Measurements from ENCODE around the gene ETFB.
A peak's percentile ranks its signal among the peaks of the same experiment; 100 is the strongest.

The ETFB gene

DNA sequence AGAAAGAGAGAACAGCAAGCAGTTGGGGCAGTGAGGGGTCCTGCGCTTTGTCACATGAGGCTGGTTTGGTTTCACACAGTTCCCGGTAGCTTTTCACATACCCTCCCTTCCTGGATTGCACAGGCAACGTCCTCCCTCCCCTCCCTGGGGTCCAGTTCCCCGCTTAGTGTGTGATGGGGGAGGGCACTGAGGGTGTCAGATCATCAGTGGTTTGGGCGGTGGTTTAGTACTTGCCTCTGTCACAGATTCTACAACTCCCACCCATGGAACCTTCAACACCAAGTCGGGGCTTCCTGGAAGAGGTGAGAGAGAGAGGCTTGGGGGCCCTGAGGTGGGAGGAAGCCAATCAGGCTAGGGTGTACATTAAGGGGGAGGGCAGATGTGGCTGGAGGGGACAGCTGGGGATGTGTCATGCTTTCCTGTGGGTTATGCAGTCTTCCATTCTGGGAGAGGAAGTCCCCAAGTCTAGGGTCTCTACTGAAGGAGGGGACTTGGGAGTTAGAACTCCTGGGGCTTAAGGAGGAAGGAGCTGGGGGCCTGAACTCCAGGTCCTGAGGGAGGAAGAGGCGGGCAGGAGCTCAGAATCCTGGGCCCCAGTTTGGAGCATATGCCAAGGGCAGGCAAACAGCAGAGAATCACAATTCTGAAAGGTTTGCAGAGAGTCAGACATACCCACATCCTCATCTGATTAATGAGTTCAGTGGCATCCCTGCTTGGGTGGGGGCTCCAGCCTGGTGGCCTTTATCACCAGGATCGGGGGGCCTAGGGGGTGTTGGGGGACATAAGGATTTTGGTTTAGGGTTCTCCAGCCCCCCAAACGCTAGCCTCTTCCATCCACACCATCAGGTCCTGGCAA, 6.7 kb upstream of the ETFB start, which contains the start of gene NKG7:
Gene NKG7 (minus strand): TSS at position 6 of the 856 bp plus-strand sequence. CDS start 119 bp downstream, outside the sequence.
- no peak for DNase-seq

DNA sequence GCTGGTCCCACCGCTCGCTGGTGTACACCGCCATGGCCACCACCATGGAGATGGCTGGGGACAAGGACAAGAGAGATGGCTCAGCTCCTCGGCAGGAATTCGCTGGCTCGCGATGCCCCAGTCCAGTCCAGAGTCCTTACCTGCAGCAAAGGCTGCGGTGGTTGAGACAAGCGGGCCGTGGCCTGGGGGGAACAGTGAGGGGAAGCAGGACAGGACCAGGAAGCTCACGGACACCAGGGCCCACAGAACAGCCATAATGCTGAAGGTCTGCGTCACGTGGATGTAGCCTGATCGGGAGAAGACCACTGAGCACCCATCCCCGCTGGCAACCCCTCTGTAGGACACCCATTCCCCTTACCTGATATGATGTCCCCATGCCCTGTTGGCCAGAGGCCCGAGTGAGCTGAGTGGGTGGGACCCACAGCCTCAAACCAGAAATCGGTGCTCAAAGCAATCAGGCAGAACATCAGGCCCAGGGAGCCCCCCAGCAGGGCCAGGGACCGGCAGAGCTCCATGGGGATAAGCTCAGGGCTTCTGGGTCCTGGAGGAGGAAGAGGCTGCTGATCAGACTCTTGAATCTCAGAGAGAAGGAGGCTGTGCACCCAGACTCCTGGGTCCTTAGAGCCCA, 5.9 kb upstream of the ETFB start:
- no peak for DNase-seq

DNA sequence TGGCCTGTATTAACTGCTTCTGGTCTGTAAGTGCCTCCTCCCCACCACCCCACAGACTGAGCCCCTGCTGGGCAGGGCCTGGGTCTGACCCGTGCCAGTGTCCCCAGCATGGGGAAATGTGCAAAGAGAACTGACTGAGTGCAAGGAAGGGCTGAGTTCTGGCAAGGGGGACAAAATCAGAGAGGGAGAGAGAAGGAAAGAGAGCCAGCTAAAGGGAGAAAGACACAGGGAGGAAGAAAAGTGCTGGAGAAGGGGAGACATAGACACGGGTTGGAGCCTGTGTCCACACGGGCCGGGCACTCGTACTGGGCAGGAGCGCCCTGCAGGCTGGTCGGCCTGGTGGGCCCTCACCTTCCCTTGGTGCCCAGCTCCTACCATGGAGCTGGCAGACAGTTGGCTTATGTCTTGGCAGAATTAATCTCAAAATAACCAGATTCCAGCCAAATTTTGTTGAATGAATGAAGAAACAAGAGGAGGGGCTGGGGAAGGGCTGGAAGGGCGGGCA, 5.0 kb upstream of the ETFB start:
- DNase-seq = no peak

DNA sequence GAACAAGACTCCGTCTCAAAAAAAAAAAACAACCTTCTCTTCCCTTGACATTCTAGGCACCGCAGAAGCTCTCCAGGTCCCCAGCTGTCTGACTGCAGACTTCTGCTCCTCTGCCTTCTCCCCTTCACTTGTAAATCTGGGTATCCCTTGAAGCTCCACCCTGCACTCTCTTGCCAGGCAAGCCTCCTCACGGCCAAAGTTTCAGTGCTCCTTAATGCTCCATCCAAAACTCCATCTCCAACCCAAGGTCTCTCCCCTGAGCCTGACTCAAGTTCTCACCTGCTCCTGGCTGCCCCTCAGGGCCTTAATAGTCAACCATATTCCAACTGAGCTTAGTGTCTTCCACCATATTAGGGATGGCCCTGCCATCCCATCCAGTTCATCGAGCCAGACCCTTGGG, 4.0 kb upstream of the ETFB start:
- DNase-seq = no peak

DNA sequence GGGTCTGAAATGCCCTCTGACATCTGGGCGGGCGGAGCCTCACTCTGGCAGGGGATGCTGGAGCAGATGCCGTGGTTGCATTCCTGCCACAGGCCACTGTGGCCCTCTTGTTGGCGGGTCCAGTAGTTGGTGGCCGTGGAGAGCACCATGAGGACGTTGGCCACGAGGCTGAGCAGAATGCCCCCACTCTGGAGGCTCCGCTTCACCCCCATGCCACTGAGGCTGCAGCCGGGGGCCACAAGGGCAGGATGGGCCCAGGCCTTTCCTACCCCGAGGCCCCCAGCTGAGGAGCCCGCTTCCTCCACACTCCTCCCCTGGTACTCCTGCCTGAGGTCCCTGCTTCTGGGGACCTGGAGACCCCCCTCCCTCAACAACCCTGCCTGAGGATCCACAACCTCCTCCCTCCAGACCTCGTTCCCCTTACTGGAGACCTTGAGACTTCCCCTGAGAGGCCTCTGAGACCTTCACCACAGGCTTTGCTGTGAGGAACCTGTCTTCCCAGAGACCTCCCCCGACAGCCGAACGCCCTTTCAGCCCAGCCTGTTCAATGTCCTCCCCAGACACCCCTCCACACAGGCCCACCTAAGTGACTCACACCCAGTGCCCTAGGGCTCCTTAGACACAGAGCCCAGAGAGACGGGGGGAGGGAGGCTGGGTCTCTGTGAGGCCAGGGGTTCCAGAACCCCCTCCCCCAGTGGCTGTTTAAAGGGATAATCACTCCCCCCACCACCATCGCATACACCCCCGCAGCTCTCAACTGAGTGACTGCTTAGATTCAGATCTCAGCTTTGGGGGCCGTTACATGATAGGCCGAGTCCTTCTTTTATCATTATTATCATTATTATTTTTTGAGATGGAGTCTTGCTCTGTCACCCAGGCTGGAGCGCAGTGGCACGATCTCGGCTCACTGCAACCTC, 2.4 kb upstream of the ETFB start, which contains the start of gene CLDND2:
Gene CLDND2 (minus strand): TSS at position 638 of the 917 bp plus-strand sequence. CDS start 426 bp downstream, at position 212.
- no peak for DNase-seq

DNA sequence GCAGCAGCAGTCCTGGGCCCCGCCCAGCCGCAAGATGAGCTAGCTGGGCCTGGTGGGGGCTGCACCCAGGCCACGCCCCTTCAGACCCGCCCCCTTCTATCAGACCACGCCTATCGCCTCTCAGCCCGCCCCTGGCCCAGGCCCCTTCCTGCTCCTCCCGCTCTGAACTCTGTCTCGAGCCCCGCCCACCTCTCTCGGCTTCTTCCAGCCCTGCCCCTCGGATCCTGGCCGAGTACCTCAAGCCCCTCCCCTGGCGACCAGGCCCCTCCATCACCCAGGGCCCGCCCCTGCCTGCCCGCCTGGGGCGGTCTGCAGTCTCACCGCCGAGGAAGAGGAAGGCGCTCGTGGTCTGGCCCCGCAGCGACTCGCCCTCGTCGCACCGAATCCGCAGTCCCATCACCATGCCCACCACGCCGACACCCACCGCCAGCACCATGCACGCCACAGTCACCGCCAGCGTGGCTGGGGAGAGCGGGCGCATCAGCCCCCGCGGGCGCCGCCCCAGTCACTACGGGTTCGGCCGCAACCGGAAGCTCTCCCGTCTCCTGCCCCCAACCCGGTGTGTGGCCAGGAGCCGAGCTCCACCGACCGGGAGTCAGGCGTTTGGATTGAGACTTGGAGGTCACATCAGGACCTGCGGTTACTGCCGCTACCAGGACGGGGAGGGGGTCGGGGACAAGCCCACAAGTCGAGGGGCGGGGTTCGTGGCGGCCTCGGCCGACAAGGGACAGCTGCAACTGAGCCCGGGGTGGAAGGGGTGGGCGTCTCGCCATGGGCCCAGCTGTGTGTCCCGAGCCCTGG, 1.6 kb upstream of the ETFB start:
- DNase-seq = peak; percentile 97

DNA sequence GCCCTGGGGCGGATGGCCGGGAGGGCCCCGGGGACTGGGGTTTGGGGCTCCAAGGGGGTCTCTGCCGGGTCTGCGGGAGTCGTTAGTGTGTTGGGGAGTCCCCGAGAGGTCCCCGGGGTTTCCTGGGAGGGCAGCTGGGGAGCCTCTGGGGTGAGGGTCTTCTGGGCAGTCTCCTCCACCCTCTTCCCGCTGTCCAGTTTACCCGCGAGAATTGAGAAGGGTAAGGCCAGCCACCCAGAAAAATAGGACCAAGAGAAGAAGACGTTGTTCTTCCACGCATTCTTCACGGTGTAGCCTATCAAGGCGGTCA, 1.0 kb upstream of the ETFB start:
- no peak for DNase-seq

DNA sequence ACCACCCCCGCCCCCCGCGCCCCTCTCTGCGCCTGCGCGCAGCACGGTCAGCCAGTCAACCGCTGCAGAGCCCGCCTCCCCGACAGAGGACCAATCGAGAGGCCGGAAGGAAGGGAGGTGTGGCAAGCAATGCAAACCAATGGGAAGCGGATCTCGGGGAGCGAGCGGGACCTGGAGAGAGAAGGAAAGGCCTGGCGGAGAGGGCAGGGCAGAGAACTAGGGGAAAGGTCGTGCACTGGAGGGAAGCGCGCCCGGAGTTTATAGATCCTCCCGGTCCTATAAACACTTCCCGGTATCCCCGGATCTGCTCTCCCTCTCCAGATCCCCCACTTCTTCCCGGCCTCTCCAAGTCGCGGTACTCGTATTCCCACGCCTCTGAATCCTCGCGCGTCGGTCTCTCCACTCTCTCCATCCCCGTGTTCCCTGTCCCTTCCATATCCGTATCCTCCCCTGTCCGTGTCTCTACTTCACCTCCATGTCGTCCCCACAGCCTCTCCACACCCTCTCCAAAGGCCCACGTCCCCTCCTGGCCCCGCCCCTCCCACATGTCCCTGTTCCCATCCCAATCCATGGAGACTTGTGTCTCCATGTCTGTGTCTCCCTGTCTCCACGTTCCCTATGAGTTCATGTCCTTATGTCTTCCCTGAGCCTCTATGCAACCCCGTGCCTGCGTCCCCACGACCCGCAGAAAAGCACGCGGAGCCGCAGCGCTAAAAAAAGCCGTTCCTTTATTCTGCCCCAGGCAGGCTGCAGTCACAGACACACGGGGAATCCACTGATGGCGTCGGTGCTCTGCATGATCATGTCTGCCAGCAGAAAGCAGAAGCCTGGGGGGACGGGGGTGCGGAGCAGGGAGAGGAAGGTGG, 434 bp upstream of the ETFB start:
- peak; percentile 89 for DNase-seq

DNA sequence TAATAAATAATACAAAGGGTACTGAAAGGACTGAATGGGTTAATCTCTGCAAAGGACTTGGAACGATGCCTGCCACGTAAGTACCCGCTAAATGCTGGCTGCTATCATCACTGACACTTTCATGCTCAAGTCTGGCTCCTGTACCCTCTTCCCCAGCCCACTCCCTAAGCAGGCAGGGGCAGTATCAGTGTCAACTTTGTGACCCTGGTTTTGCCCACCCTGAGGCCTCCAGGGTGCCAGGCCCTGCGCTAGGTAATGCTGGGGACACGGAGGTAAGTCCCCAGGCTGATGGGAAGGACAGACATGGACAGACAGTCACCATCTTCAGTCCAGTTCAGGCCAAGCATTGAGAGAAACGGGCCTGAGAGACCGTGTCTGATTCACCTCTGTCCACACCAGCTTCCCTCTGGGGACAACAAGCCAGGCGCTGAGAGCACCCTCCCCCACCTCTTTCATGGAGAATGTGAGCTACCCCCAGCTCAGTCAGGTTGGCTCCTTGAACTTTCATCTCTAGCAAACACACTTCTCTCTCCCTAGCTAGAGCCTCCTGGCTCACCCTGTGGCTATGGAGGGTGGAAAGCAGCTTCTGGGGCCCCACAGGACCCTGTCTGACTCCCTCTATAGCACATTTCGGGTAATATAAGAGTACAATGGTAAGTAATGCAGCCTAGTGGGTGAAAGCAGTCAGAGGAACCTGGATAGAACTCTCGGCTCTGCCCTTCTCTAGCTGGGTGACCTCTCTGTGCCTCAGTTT, 800 bp downstream of the ETFB start:
- peak; percentile 11 for DNase-seq

DNA sequence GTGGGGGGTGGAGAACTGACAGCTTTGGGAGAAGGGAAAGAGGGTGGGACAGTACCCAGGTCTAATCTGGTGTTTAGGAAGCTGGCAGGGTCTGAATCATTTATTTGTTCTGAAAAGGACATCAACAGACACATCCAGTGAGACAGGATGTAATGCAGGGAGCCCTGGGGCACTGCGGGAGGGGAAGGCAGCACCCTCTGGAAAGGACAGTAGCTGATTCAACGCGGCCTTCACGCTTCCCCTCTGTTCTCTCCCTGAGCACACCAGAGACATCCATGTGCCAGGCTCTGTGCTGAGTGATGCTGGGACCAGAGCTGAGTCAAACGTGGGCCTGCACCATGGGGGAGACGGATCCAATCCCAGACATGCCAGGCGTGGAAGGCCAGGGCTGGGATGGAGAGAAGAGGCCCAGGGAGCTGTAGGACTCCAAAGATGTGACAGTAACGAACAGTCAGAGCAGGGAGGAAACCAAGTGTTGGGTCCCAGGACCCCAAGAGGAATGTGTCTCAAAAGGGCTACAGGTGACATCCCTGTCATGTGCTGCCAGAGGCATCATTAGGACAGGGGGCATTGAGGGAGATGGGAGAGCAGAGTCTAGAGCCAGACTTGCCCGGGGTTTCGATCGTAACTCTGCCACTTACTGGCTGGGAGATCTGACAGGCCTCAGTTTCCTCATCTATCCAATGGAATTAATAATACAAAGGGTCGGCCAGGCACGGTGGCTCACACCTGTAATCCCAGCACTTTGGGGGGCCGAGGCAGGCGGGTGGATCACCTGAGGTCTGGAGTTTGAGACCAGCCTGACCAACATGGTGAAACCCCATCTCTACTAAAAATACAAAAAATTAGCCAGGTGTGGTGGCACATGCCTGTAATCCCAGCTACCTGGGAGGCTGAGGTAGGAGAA, 1.7 kb downstream of the ETFB start:
- no peak for DNase-seq

DNA sequence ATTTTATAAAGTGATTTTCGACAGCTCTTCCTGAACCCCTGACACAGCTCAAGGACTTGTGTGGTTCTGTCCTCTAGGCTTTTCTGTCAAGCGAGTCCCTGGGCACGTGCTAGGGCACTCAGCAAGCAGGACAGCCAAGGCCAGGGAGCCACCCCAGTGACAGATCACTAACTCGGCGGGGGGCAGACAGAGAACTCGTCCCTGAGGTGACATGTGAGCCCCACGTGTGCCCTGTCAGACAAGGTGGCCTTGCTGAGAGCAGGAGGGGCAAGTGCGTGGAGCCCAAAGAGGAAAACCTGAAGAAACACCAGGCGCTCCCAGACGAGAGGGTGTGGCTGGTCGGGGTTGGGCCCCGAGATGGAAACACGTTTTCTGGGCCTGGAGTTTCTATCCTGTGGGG, 4.9 kb downstream of the ETFB start:
- DNase-seq = no peak

DNA sequence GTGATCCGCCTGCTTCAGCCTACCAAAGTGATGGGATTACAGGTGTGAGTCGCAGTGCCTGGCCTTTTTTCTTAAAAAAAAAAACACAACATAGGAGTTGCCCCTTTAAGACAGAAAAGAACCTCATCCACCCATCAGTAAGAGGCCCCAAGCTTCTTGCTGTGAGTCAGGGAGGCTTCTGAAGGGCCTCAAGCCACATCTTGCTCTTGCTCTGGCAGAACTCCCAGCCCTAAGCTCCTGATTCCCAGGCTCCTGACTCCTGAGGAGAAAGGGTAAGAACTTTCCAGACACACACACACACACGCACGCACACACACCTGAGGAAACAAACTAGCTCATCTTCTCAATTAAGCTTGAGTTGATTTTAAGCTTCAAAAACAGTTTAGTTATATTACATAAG, 6.9 kb downstream of the ETFB start:
- no peak for DNase-seq

DNA sequence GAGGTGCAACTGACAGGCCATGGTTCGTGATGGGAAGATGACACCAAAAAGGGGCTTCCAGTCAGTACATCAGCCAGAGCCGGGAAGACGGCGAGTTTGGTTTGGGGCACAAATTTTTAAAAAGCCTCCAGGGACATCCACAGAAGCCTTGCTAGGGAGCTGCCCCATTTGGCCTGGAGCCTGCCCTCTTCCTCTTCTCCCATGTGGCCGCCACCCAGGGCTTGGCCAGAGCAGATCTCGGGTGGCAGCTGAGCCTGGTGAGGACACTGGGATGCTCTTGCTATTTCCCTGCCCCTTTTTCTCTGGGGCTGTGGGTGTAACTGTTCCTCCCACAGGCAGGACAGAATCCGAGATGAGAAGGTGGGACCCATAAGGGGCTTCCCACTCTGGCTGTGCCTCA, 8.2 kb downstream of the ETFB start:
- no peak for DNase-seq

DNA sequence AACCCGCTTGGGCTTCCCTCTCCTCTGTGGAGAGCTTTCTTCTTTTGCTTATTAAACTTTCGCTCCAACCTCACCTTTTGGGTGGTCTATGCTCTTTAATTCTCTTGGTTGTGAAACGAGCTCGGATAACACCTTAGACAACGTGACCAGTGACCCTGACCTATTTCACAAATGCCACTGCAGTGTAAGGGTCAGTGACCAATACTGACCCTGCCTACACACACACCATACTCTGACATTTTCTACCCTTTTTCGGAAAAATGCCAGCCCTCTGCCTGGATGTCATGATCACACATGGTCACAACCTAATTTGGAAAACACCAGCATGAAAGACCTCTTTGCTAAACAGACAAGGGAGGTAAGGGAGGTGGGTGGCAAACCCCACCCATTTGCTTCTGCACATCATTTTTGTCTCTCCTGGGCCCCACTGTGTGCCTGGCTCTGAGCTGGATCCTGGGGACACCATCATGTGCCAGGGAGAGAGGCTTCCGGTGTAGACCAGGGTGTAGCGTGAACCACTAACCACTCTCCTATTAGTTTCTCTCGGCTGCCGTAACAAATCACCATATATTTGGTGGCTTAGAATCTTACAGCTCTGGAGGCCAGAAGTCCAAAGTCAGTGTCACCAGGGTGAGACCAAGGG, 9.9 kb downstream of the ETFB start:
- DNase-seq = no peak

DNA sequence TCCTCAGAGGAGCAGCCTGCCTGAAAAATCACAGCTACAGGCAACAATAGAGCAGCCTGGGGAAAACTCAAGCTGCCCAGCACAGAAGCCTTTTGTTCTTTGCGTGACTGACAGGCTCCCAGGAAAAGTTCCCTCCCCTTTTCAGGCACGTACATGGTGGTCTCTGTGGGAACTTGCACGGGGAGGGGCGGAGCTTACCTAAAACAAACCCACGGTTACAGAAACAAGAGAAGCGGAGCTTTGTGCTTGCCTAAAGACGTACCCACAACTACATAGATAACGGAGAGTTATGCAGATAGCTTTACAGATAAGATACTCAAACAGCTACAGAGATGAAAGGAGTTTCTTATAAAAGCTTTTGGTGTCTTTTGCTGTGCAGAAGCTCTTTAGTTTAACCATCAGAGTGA, 11.4 kb downstream of the ETFB start:
- DNase-seq = no peak

DNA sequence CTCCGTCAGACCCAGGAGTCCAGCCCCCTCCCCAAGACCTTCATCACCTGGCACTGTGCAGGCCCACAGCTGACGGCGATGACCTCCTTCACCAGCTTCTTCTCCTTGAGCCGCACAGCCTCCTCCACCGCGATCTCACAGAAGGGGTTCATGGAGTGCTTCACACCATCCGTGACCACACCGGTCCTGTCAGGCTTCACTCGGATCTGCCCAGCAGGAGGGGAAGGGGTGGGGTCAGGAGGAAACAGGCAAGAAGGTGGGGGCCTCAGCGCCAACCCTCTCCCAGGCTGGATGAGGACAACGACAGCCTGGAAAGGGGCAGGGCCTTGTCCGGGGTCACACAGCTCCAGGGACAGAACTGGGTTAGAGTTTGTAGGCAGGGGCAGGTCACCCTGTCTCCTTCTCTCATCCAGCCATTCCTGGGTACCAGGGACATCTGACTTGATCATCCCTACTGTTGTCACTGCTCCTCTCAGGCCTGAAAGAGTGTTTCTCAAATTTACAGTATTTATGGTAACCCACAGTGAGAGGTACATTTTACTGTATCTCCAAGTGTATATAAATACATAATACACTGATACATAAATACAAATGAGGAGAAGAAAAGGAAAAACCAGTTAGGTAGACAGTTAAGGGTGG, 12.0 kb downstream of the ETFB start:
- DNase-seq = no peak

DNA sequence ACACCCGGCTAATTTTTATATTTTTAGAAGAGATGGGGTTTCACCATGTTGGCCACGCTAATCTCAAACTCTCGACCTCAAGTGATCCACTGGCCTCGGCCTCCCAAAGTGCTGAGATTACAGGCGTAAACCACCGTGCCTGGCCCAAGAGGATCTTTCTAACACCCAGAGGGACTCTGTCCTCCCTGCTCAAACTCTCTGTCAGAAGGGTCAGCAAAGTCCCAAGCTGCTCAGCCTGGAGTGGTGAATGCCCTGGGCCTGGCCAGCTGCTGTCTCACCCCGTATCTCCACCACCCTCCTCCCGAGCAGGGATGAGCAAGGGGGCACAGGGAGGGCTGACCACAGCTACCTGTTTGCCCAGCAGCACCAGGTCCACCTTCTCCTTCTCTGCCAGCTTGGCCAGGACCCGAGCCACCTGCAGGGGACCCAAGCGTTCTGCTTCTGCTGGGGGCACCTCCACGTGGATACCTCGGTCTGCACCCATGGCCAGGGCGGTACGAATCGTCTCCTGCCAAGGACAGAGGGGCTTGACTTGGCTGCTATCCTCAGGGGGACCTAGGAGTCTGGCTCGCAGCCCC, 13.3 kb downstream of the ETFB start:
- DNase-seq = no peak
